ENCODE results near the gene ULK2.
"Not testable (repeated sequence)": the region's sequence is repeated elsewhere in the genome, so short reads cannot be mapped to it uniquely, and the experiment has no call there.

ULK2 gene

GRCh38 chr17:19867329-19868078 lies at the start of gene ULK2:
Gene ULK2, minus strand, starts transcription at chr17:19867936. Its CDS starts 519 bp downstream, at chr17:19867417.
- no peak for DNase-seq

GRCh38 chr17:19915245-19915978 lies 47.7 kb upstream of the ULK2 start:
- no peak for DNase-seq

- DNase-seq: no peak
Measured at GRCh38 chr17:19911033-19911432, 43.3 kb upstream of the ULK2 start.

- DNase-seq: no peak
Measured at GRCh38 chr17:19909139-19909538, 41.4 kb upstream of the ULK2 start.

- DNase-seq: no peak
Measured at GRCh38 chr17:19905502-19905901, 37.8 kb upstream of the ULK2 start.

GRCh38 chr17:19904924-19905323 lies 37.2 kb upstream of the ULK2 start:
- no peak for DNase-seq

GRCh38 chr17:19904412-19904811 lies 36.7 kb upstream of the ULK2 start:
- no peak for DNase-seq

GRCh38 chr17:19900809-19901208 lies 33.1 kb upstream of the ULK2 start:
- no peak for DNase-seq

GRCh38 chr17:19897903-19898302 lies 30.2 kb upstream of the ULK2 start:
- no peak for DNase-seq

GRCh38 chr17:19897090-19897837 lies 29.5 kb upstream of the ULK2 start:
- DNase-seq: no peak

- DNase-seq: no peak
Measured at GRCh38 chr17:19896679-19897078, 28.9 kb upstream of the ULK2 start.

GRCh38 chr17:19890554-19890953 lies 22.8 kb upstream of the ULK2 start:
- not testable (repeated sequence) for DNase-seq

GRCh38 chr17:19890001-19890400 lies 22.3 kb upstream of the ULK2 start:
- DNase-seq: not testable (repeated sequence)

- no peak for DNase-seq
Measured at GRCh38 chr17:19886116-19886515, 18.4 kb upstream of the ULK2 start.

GRCh38 chr17:19883537-19884215 lies 15.9 kb upstream of the ULK2 start:
- no peak for DNase-seq

- no peak for DNase-seq
Measured at GRCh38 chr17:19880393-19880792, 12.7 kb upstream of the ULK2 start.

GRCh38 chr17:19877364-19877945 lies 9.7 kb upstream of the ULK2 start:
- DNase-seq: no peak

- peak; percentile 82 for DNase-seq
Measured at GRCh38 chr17:19876529-19877161, 8.9 kb upstream of the ULK2 start.

GRCh38 chr17:19874256-19874655 lies 6.5 kb upstream of the ULK2 start:
- DNase-seq: no peak

GRCh38 chr17:19873346-19873745 lies 5.6 kb upstream of the ULK2 start:
- DNase-seq: no peak

GRCh38 chr17:19868079-19868395 lies 301 bp upstream of the ULK2 start:
- no peak for DNase-seq

- no peak for DNase-seq
Measured at GRCh38 chr17:19867079-19867328, 732 bp downstream of the ULK2 start.

- DNase-seq: no peak
Measured at GRCh38 chr17:19865021-19865420, 2.7 kb downstream of the ULK2 start.
